ENCODE measurements around the gene AHDC1.

DNA sequence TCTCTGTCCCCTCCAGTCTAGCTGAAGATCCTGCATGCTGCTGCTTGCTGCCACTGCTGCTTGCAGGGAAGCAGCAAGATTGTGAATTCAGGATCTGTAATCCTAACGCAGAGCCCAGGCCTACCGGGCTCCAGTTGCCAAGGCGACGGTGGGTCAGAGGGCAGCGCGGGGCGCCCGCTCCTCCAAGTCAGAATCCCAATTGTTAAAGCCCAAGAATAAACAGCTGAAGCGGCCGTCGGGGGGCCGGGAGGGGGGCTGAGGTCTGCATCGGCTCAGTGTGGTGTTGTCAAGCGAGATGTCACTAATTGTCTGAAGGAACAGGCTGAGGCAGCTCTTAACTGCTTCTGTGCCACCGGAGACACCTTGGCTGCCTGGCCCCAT lies 36.8 kb downstream of the AHDC1 start:
- TF ChIP-seq, protein P1, sequence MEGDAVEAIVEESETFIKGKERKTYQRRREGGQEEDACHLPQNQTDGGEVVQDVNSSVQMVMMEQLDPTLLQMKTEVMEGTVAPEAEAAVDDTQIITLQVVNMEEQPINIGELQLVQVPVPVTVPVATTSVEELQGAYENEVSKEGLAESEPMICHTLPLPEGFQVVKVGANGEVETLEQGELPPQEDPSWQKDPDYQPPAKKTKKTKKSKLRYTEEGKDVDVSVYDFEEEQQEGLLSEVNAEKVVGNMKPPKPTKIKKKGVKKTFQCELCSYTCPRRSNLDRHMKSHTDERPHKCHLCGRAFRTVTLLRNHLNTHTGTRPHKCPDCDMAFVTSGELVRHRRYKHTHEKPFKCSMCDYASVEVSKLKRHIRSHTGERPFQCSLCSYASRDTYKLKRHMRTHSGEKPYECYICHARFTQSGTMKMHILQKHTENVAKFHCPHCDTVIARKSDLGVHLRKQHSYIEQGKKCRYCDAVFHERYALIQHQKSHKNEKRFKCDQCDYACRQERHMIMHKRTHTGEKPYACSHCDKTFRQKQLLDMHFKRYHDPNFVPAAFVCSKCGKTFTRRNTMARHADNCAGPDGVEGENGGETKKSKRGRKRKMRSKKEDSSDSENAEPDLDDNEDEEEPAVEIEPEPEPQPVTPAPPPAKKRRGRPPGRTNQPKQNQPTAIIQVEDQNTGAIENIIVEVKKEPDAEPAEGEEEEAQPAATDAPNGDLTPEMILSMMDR (IDR thresholded peaks at IDR 0.05; ENCODE audit: poor library complexity) = no peak
- TF ChIP-seq EZH2phosphoT487 (IDR thresholded peaks at IDR 0.05; ENCODE audit: low read depth, severe bottlenecking, unreplicated experiment) (no peak), EZH2 (IDR thresholded peaks at IDR 0.05; ENCODE audit: borderline replicate concordance) (no peak)
